Activated CD4-positive, alpha-beta T cell treated with anti-CD3 and anti-CD28 coated beads, Interleukin-2, Interleukin-4, amounts not matched to agents 100 ng/mL and 50 ng/mL, durations not matched to agents 16 hours and 8 hours (primary cell): Measurements from ENCODE around the gene PCGF3.
"Not testable (repeated sequence)": the region's sequence is repeated elsewhere in the genome, so short reads cannot be mapped to it uniquely, and the experiment has no call there.

Experiments
- DNase-seq: peaks from one replicate; pipeline ENCODE4 v3.0.0-alpha.2; 2020; ENCODE audit warnings: low spot score

PCGF3 gene

GRCh38 chr4:668219-668618 is 37.4 kb upstream of the PCGF3 start:
- not testable (repeated sequence) for DNase-seq

- DNase-seq, result not testable (repeated sequence)
These were observed 35.6 kb upstream of the PCGF3 start for GRCh38 chr4:669806-670559.

DNA sequence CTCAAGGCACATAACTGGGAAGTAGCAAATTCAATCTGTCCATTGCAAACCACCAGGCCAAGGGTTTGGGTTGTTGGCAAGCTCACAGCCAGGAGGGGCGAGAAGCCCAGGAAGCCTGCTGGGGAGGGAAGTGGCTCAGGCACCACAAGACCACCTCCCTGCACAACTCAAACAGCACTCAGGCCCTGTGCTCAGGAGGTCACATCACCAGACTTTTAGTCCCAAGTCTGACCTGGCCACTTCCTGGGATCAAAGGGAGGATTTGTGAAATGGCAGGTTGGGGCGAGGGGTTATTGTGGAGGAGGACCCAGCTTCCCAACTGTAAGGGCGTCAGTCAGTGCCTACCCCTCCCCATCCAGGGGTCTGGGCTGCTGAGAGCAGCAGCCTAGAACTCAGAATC is 33.9 kb upstream of the PCGF3 start:
- DNase-seq, result no peak

DNA sequence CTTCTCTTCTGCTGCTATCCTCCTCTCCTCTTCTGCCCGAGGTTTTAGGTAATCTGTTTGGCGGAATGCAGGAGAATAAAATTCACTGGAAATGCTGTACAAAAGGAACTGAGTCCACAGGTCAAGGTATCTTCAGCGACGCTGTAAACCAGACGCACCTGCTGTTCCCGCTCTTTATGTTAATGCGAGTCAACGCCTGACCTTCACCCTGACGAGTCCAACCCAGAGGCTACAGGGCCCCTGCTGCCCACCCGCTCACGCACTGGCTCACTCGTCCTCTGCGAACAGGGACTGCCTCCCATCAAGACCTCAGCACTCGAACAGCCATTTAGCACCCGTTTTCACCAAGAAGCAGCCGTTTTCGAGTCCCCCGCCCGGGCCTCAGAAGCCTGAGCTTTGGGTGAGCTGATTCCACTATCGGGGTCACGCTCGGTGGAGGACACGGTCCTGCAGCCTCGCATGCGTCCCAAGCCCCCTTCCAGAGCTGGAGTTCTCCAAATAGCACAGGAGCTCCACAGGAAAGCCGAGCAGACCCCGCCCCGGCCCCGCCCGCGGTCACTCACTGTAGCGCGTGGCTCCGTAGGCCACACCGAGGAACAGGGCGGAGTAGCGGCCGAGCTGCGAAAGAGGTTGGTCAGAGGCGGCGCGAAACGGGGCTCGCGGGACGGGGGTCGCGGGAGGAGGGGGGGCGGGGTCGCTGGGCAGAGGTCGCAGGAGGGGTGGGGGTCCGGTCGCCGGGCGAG is 32.1 kb upstream of the PCGF3 start:
- DNase-seq, result no peak

DNA sequence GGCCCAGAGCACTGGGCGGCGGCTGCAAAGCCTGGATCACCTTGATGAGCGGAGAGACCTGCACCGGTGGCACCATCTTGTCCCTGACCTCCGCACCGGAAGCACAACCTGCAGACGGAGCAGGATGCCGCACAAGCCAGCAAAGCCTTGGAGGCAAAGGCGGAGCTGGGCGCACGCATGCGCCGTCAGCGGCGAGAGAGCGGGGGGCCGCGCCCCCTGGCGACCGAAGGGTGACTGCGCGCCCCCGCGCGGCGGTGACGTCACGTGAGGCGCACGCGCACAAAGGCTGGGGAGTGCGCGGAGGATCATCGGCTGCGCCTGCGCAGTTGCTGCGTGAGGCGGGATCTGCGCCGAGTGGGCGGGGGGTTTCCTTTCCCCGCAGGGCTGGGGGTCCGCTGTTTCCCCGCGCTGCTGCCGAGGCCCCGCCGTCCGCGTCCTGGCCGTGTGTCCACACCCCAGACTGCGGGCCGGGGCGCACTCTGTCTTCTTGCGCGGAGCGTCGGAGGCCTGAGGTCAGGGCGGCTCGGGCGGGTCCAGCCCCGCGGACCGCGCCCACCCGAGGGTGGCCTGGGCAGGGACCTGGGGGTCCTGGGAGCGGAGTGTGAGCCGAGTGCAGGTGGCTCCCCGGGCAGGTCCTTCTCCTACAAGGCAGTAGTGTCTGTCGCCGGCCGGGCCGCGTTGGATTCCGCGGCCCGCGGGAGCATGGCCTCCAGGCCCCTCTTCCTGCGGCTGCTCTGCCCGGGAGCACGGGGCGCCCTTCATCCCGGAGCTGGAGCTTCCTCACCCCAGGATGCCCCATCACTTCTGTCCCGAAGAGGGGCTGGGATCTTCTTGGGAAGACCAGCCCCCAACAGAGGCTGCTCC is 31.2 kb upstream of the PCGF3 start, which contains the start of the genes ATP5ME and MYL5:
Gene ATP5ME, minus strand, starts transcription at position 105 of the 864 bp plus-strand sequence. Its CDS starts 29 bp downstream, at position 76.
Gene MYL5, plus strand, starts transcription at position 371 of the 864 bp plus-strand sequence. CDS start 3,485 bp downstream, outside the sequence.
- DNase-seq, result peak; percentile 97

- no peak for DNase-seq
These were observed 30.4 kb upstream of the PCGF3 start for GRCh38 chr4:675036-675882.

GRCh38 chr4:675980-676870 is 29.4 kb upstream of the PCGF3 start:
- DNase-seq, result no peak

GRCh38 chr4:676871-677235 is 28.8 kb upstream of the PCGF3 start:
- DNase-seq, result no peak

DNA sequence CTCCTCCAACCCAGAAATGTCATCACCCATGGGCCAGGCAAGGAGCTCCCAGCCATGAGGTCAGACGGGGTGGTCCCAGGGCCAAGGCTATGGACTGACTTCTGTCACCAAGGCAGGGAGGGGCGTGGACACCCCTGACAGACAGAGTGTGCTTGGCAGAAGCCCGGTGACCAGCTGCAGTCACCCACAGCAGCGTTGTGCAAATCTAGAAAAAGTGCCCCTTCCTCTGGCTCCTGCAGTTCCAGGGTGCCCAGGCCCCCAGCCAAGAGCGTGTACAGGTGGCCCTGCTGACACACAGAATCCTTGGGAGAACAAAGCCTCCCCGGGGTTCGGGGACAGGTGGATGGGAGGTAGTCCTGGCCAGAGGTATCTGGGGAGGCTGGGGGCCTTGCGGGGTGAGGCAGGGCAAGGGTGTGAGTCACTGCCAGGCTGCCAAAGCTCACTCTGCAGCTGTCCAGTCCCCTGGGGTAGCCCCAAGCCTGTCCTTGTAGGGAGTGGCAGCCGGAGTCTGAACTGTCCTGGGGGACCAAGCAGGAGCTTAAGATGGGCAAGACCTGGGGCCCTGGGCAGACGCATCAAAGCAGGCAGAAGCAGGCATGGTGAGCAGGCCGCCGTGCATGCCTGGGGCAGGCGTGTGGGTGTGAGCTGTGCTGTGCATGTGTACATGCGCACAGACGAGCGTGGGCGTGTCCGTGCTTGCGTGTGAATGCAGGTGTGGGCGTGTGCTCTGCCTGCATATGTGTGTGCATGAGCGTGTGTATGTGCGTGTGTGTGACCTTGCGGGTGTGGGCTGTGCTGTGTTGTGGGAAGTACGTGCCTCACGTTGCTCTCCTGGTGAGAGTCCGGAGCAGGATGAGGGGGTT is 28.0 kb upstream of the PCGF3 start:
- no peak for DNase-seq

DNA sequence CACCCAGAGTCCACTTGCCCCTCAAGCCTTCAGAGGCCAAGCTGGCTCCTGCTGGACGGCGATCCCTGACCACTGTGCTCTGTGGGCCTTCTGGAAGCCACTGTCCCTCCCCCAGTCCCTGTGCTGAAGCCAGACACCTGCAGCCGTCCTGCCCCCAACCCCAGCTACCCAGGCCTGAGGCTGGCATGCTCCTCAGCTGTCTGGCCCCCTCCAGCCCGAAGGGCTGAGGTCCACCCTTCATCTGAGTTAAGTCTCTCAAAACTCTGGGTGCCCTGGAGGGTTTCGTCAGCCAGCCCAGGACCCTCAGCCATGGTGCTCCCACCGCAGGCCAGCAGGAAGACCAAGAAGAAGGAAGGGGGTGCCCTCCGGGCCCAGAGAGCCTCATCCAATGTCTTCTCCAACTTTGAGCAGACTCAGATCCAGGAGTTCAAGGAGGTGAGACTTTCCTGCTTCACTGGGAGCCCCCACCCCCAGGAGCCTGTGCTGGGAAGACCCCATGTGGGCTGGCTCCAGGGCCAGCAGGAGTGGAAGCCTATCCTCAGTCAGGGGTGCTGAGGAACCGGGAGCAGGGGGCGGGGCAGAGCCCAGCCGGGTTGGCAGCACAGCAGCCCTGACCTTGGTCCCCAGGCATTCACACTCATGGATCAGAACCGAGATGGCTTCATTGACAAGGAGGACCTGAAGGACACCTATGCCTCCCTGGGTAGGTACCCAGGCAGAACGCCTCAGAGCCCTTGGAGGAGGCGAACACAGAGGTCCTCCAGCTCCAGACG is 27.1 kb upstream of the PCGF3 start:
- no peak for DNase-seq

DNA sequence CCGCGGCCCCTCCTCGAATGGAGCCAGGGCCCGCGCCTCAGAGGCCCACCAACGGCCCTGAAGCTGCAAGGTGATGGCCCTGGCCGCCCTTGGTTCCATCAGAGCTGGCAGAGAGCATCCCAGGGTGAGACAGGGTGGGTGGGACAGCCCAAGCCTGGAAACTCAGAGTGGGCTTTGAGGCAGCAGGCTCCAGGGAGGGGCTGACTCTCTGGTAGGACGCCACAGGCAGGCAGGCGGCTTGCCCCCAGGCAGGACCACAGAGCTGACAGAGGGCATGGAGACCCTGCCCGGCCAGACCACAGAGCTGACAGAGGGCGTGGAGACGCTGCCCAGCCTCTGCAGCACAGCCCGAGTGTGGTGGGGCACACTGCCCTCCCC is 26.5 kb upstream of the PCGF3 start:
- no peak for DNase-seq

GRCh38 chr4:679629-680028 is 26.0 kb upstream of the PCGF3 start:
- no peak for DNase-seq

DNA sequence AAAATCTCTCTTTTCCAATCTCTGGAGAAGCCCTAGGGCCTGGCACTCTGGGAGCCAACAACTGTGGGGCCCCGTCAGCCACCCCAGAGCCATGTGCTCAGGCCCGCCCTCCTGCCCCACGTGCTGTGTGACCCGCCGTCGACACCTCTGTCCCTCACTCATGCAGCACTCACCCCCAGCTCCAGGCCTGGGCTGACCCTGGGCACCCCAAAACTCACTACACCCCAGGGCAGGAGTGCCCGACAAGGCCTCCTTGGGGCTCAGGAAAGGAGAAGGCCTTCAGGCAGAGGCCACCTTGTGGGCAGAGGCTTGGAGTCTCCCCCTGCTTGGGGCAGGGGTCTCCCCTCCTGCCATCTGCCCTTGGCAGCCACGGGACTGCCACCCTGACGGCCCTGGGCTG is 25.5 kb upstream of the PCGF3 start:
- no peak for DNase-seq

- no peak for DNase-seq
These were observed 25.1 kb upstream of the PCGF3 start for GRCh38 chr4:680551-680927.

- DNase-seq, result peak; percentile 47
These were observed 24.5 kb upstream of the PCGF3 start for GRCh38 chr4:680928-681645.

GRCh38 chr4:681736-682451 is 23.7 kb upstream of the PCGF3 start:
- no peak for DNase-seq

- no peak for DNase-seq
These were observed 23.0 kb upstream of the PCGF3 start for GRCh38 chr4:682490-683172.
